HG02759 (cell line): ENCODE measurements around the gene TP53TG5.

Source experiments
- ATAC-seq: cut with Tn5 transposase; IDR thresholded peaks from one replicate; pipeline ENCODE4 v1.9.1; 2021; ENCODE audit warnings: mild to moderate bottlenecking, moderate library complexity; ENCODE audit not compliant: unreplicated experiment

The TP53TG5 gene

GRCh38 chr20:45329497-45330319 lies 48.4 kb downstream of the TP53TG5 start:
- ATAC-seq: no peak

GRCh38 chr20:45328451-45328850 lies 49.7 kb downstream of the TP53TG5 start:
- no peak for ATAC-seq

- ATAC-seq: no peak
These were observed 52.8 kb downstream of the TP53TG5 start for GRCh38 chr20:45325371-45325770.

GRCh38 chr20:45323731-45324130 lies 54.4 kb downstream of the TP53TG5 start:
- ATAC-seq: no peak

- ATAC-seq: no peak
These were observed 55.2 kb downstream of the TP53TG5 start for GRCh38 chr20:45322952-45323383.
